Right atrium auricular region (tissue), 2 donors: ENCODE results near the gene SLC44A2. TPM values are rescaled to one million over a fixed set of nuclear protein-coding genes. Genes with fewer than 3 reads are reported as not detected.

ENCODE experiments used
- DNase-seq: peaks from one replicate; pipeline ENCODE4 v3.0.0-alpha.2; 2019; ENCODE audit warnings: low spot score
- H3K27ac ChIP-seq, 2 donors: fragments of 200-600 bp; sonication (generic); 1 replicate in 1 of 2; 2 replicates in 1 of 2; pipeline ENCODE4 v1.5.1; 2016 to 2019
- H3K27me3 ChIP-seq, 2 donors: fragments of 200-600 bp; sonication (generic); one replicate each; pipeline versions ENCODE4 v1.5.1 to v1.6.0; 2017 to 2019
- H3K36me3 ChIP-seq: fragments of 200-600 bp; sonication (generic); one replicate; pipeline ENCODE4 v1.5.1; 2016
- H3K4me1 ChIP-seq, 2 donors: fragments of 200-600 bp; sonication (generic); one replicate each; pipeline versions ENCODE4 v1.5.1 to v1.6.0; 2017 to 2019
- H3K4me3 ChIP-seq, 2 donors: fragments of 200-600 bp; sonication (generic); 1 replicate in 1 of 2; 2 replicates in 1 of 2; pipeline ENCODE4 v1.5.1; 2017 to 2019; ENCODE audit warnings: mild to moderate bottlenecking in 1 of 2, moderate library complexity in 1 of 2
- H3K9me3 ChIP-seq, 2 donors: fragments of 200-600 bp; sonication (generic); one replicate each; pipeline ENCODE4 v1.5.1; 2019
- CTCF ChIP-seq, 2 donors: fragments of 200-600 bp; sonication (generic); IDR thresholded peaks; one replicate each; pipeline ENCODE4 v1.5.1; 2019; ENCODE audit warnings: antibody characterized with exemption in 2 of 2
- total RNA-seq, 2 donors: library from RNA; depleted of rRNA; stranded (reverse); fragments of >200 nt; gene quantifications; one replicate each; pipeline ENCODE4 v1.1.0, GENCODE V29; 2016

Gene SLC44A2
- total RNA-seq, 2 donors from 2014 or later, result 91.3 to 96.2 TPM

GRCh38 chr19:10634430-10634829 is 9.1 kb downstream of the SLC44A2 start:
- no peaks in the 10 kb centered on the region for H3K4me1 ChIP-seq
- H3K27me3 ChIP-seq, result no peaks in the 10 kb centered on the region
- no peak for DNase-seq
- H3K9me3 ChIP-seq, result no peaks in the 10 kb centered on the region
- TF ChIP-seq CTCF (IDR thresholded peaks at IDR 0.05), result no peak
- H3K4me3 ChIP-seq, result no peak overlapping the region
- no peak overlapping the region for H3K27ac ChIP-seq
- peaks cover 70% of the 10 kb centered on the region for H3K36me3 ChIP-seq

GRCh38 chr19:10634963-10635362 is 9.6 kb downstream of the SLC44A2 start:
- TF ChIP-seq CTCF (IDR thresholded peaks at IDR 0.05), result no peak
- Histone ChIP-seq H3K4me3 (no peak overlapping the region), H3K36me3 (peaks cover 75% of the 10 kb centered on the region), H3K27ac (no peak overlapping the region), H3K4me1 (no peaks in the 10 kb centered on the region), H3K9me3 (no peaks in the 10 kb centered on the region), H3K27me3 (no peaks in the 10 kb centered on the region)
- DNase-seq, result no peak

- no peak for TF ChIP-seq CTCF (IDR thresholded peaks at IDR 0.05)
- DNase-seq, result no peak
- Histone ChIP-seq H3K4me3 (no peak overlapping the region), H3K4me1 (no peaks in the 10 kb centered on the region), H3K27me3 (no peaks in the 10 kb centered on the region), H3K36me3 (peaks cover 82% of the 10 kb centered on the region), H3K9me3 (no peaks in the 10 kb centered on the region), H3K27ac (no peak overlapping the region)
These were observed 11.1 kb downstream of the SLC44A2 start for GRCh38 chr19:10636304-10636972.

- peaks cover 72% of the 10 kb centered on the region for H3K36me3 ChIP-seq
- no peak overlapping the region for H3K27ac ChIP-seq
- no peaks in the 10 kb centered on the region for H3K27me3 ChIP-seq
- DNase-seq, result no peak
- no peak for TF ChIP-seq CTCF (IDR thresholded peaks at IDR 0.05)
- H3K4me3 ChIP-seq, result no peak overlapping the region
- H3K4me1 ChIP-seq, result peaks cover 0 to 4% of the 10 kb centered on the region in 2 donors
- H3K9me3 ChIP-seq, result no peaks in the 10 kb centered on the region
These were observed 12.5 kb downstream of the SLC44A2 start for GRCh38 chr19:10637894-10638293.

GRCh38 chr19:10639836-10640235 is 14.5 kb downstream of the SLC44A2 start:
- H3K9me3 ChIP-seq, result no peaks in the 10 kb centered on the region
- no peak overlapping the region for H3K4me3 ChIP-seq
- no peak for TF ChIP-seq CTCF (IDR thresholded peaks at IDR 0.05)
- peaks cover 0 to 23% of the 10 kb centered on the region in 2 donors for H3K4me1 ChIP-seq
- no peak for DNase-seq
- H3K27me3 ChIP-seq, result no peaks in the 10 kb centered on the region
- no peak overlapping the region for H3K27ac ChIP-seq
- peaks cover 60% of the 10 kb centered on the region for H3K36me3 ChIP-seq

GRCh38 chr19:10640361-10640760 is 15.0 kb downstream of the SLC44A2 start:
- H3K27ac ChIP-seq, result no peak overlapping the region
- no peaks in the 10 kb centered on the region for H3K27me3 ChIP-seq
- peaks cover 0 to 25% of the 10 kb centered on the region in 2 donors for H3K4me1 ChIP-seq
- no peak overlapping the region for H3K4me3 ChIP-seq
- no peak for TF ChIP-seq CTCF (IDR thresholded peaks at IDR 0.05)
- H3K9me3 ChIP-seq, result no peaks in the 10 kb centered on the region
- H3K36me3 ChIP-seq, result peaks cover 54% of the 10 kb centered on the region
- DNase-seq, result no peak
